Neuronal stem cell (in vitro differentiated cells): ENCODE measurements around the gene ACP7.

ENCODE experiments used
- DNase-seq: peaks from one replicate; pipeline ENCODE4 v3.0.0-alpha.2; 2013; ENCODE audit warnings: low spot score
- H2AFZ ChIP-seq: one replicate; pipeline ENCODE4 v1.6.1; 2013; ENCODE audit warnings: mild to moderate bottlenecking, low read length, inconsistent platforms
- H2AK5ac ChIP-seq: 2 replicates; pipeline ENCODE4 v1.6.1; 2013; ENCODE audit warnings: low read depth, mild to moderate bottlenecking, inconsistent platforms, low read length, moderate library complexity, mixed read lengths
- H2BK120ac ChIP-seq: 2 replicates; pipeline ENCODE4 v1.6.1; 2013; ENCODE audit warnings: low read depth, mild to moderate bottlenecking, inconsistent platforms, low read length, moderate library complexity, mixed read lengths
- H2BK12ac ChIP-seq: one replicate; pipeline ENCODE4 v1.6.1; 2013; ENCODE audit warnings: low read length, inconsistent platforms
- H2BK15ac ChIP-seq: 2 replicates; pipeline ENCODE4 v1.6.1; 2013; ENCODE audit warnings: mild to moderate bottlenecking, low read length, inconsistent platforms, mixed read lengths
- H2BK5ac ChIP-seq: one replicate; pipeline ENCODE4 v1.6.1; 2013; ENCODE audit warnings: inconsistent platforms, mild to moderate bottlenecking, low read length, moderate library complexity
- H3K14ac ChIP-seq: one replicate; pipeline ENCODE4 v1.6.1; 2013; ENCODE audit warnings: low read length, inconsistent platforms
- H3K18ac ChIP-seq: 2 replicates; pipeline ENCODE4 v1.6.1; 2013; ENCODE audit warnings: low read length, inconsistent platforms
- H3K23ac ChIP-seq: 2 replicates; pipeline ENCODE4 v1.6.1; 2013; ENCODE audit warnings: low read depth, mild to moderate bottlenecking, mixed read lengths, low read length, inconsistent platforms; ENCODE audit not compliant: poor library complexity
- H3K27ac ChIP-seq: replicated peaks from 3 replicates; pipeline ENCODE4 v1.5.1; 2013; ENCODE audit warnings: low read length, inconsistent platforms
- H3K27me3 ChIP-seq, 3 experiments: 2 replicates each; pipeline ENCODE4 v1.6.1; 2013; ENCODE audit warnings: low read length in 3 of 3, mild to moderate bottlenecking in 2 of 3, inconsistent platforms in 1 of 3, low read depth in 1 of 3, mixed read lengths in 1 of 3, moderate library complexity in 1 of 3; ENCODE audit not compliant: control insufficient read depth in 3 of 3, insufficient read depth in 3 of 3
- H3K36me3 ChIP-seq, 2 donors: replicated peaks in 1 of 2; 2 replicates each; pipeline ENCODE4 v1.6.1; 2013; ENCODE audit warnings: low read length in 2 of 2; ENCODE audit not compliant: control insufficient read depth in 2 of 2, insufficient read depth in 2 of 2
- H3K4ac ChIP-seq: 2 replicates; pipeline ENCODE4 v1.6.1; 2013; ENCODE audit warnings: inconsistent platforms, mild to moderate bottlenecking, low read length, moderate library complexity
- H3K4me1 ChIP-seq, 2 donors: 1 replicate in 1 of 2; 2 replicates in 1 of 2; pipeline ENCODE4 v1.6.1; 2013; ENCODE audit warnings: low read length in 2 of 2, low read depth in 1 of 2; ENCODE audit not compliant: control insufficient read depth in 2 of 2, insufficient read depth in 1 of 2
- H3K4me2 ChIP-seq: one replicate; pipeline ENCODE4 v1.6.1; 2013; ENCODE audit warnings: mild to moderate bottlenecking, low read length, inconsistent platforms; ENCODE audit not compliant: insufficient read depth, poor library complexity, severe bottlenecking
- H3K4me3 ChIP-seq, 2 donors: 2 replicates each; pipeline ENCODE4 v1.5.1; 2013; ENCODE audit warnings: low read length in 2 of 2, mild to moderate bottlenecking in 2 of 2, inconsistent platforms in 1 of 2, moderate library complexity in 1 of 2
- H3K79me1 ChIP-seq: one replicate; pipeline ENCODE4 v1.6.1; 2013; ENCODE audit warnings: low read depth, mild to moderate bottlenecking, inconsistent platforms, low read length, moderate library complexity
- H3K9ac ChIP-seq: one replicate; pipeline ENCODE4 v1.6.1; 2013; ENCODE audit warnings: mild to moderate bottlenecking, low read depth, low read length, inconsistent platforms; ENCODE audit not compliant: poor library complexity
- H3K9me3 ChIP-seq, 2 donors: replicated peaks in 1 of 2; 2 replicates each; pipeline versions ENCODE3 to v1.6.1; 2013; ENCODE audit warnings: low read length in 2 of 2, mild to moderate bottlenecking in 2 of 2, inconsistent platforms in 1 of 2, low read depth in 1 of 2, mixed read lengths in 1 of 2, moderate library complexity in 1 of 2; ENCODE audit not compliant: control insufficient read depth in 2 of 2, insufficient read depth in 1 of 2
- H4K8ac ChIP-seq: one replicate; pipeline ENCODE4 v1.6.1; 2013; ENCODE audit warnings: low read depth, mild to moderate bottlenecking, inconsistent platforms, low read length, moderate library complexity
- H4K91ac ChIP-seq: one replicate; pipeline ENCODE4 v1.6.1; 2013; ENCODE audit warnings: low read length, low read depth, mild to moderate bottlenecking, inconsistent platforms; ENCODE audit not compliant: poor library complexity
- WGBS, 2 donors: extraction: QIAGEN DNeasy Blood & Tissue Kit; methylation state at CpG; one replicate each; pipeline ENCODE4 v1.1.7; 2013; ENCODE audit warnings: missing lambda C conversion rate in 2 of 2, mixed read lengths in 1 of 2; ENCODE audit not compliant: insufficient read length in 2 of 2, insufficient replicate concordance in 1 of 2; ENCODE audit errors: extremely low coverage in 2 of 2; 5-methylcytosine and 5-hydroxymethylcytosine counted together

The ACP7 gene

GRCh38 chr19:39154629-39155100 is 70.5 kb downstream of the ACP7 start:
- H4K8ac ChIP-seq: no peak overlapping the region
- no peak overlapping the region for H2BK120ac ChIP-seq
- no peak overlapping the region for H2BK15ac ChIP-seq
- H2AK5ac ChIP-seq: peak overlapping the region; percentile 60
- no peak overlapping the region for H2AFZ ChIP-seq
- H3K9me3 ChIP-seq: peaks cover 0 to 3% of the 10 kb centered on the region in 2 donors
- H3K23ac ChIP-seq: no peak overlapping the region
- peak overlapping the region; percentile 28 for H2BK5ac ChIP-seq
- peaks cover 0 to 5% of the 10 kb centered on the region in 2 donors for H3K36me3 ChIP-seq
- no peak overlapping the region for H3K18ac ChIP-seq
- no peak overlapping the region for H3K27ac ChIP-seq
- peaks cover 0 to 2% (median 0%) of the 10 kb centered on the region in 3 experiments for H3K27me3 ChIP-seq
- H3K79me1 ChIP-seq: peaks cover 25% of the 10 kb centered on the region
- H3K14ac ChIP-seq: no peak overlapping the region
- DNase-seq: no peak
- H3K9ac ChIP-seq: no peak overlapping the region
- H3K4me2 ChIP-seq: no peak overlapping the region
- WGBS, 2 donors: no CpG with 5 or more reads among the region's 11 CpGs
- no peak overlapping the region for H3K4me3 ChIP-seq
- H4K91ac ChIP-seq: no peak overlapping the region
- H2BK12ac ChIP-seq: no peak overlapping the region
- H3K4ac ChIP-seq: no peak overlapping the region
- H3K4me1 ChIP-seq: peaks cover 0 to 29% of the 10 kb centered on the region in 2 donors

- peak overlapping the region; percentile 60 for H2AK5ac ChIP-seq
- no peak overlapping the region for H2BK120ac ChIP-seq
- no peak overlapping the region for H2AFZ ChIP-seq
- H3K9me3 ChIP-seq: peaks cover 0 to 3% of the 10 kb centered on the region in 2 donors
- WGBS, 2 donors: no CpG with 5 or more reads among the region's 11 CpGs
- peaks cover 0 to 28% of the 10 kb centered on the region in 2 donors for H3K4me1 ChIP-seq
- no peak overlapping the region for H4K8ac ChIP-seq
- no peak overlapping the region for H4K91ac ChIP-seq
- no peak overlapping the region for H3K4me2 ChIP-seq
- peaks cover 0 to 2% (median 0%) of the 10 kb centered on the region in 3 experiments for H3K27me3 ChIP-seq
- peak overlapping the region; percentile 28 for H2BK5ac ChIP-seq
- H3K4ac ChIP-seq: no peak overlapping the region
- DNase-seq: no peak
- no peak overlapping the region for H3K9ac ChIP-seq
- no peak overlapping the region for H3K14ac ChIP-seq
- peaks cover 0 to 5% of the 10 kb centered on the region in 2 donors for H3K36me3 ChIP-seq
- H3K79me1 ChIP-seq: peaks cover 25% of the 10 kb centered on the region
- H2BK12ac ChIP-seq: no peak overlapping the region
- H3K23ac ChIP-seq: peak overlapping the region; percentile 46
- peak overlapping the region; percentile 31 for H3K27ac ChIP-seq
- H3K18ac ChIP-seq: peak overlapping the region; percentile 32
- no peak overlapping the region for H3K4me3 ChIP-seq
- no peak overlapping the region for H2BK15ac ChIP-seq
Measured at GRCh38 chr19:39155114-39155700, 71.0 kb downstream of the ACP7 start.

GRCh38 chr19:39155741-39156140 is 71.6 kb downstream of the ACP7 start:
- Histone ChIP-seq H3K9me3 (peaks cover 0 to 3% of the 10 kb centered on the region in 2 donors), H3K23ac (no peak overlapping the region), H4K91ac (no peak overlapping the region), H2BK15ac (no peak overlapping the region), H2AK5ac (peak overlapping the region; percentile 86), H3K14ac (no peak overlapping the region), H4K8ac (no peak overlapping the region), H3K4me3 (no peak overlapping the region), H3K4me2 (no peak overlapping the region), H3K36me3 (peaks cover 0 to 5% of the 10 kb centered on the region in 2 donors), H3K27ac (no peak overlapping the region), H3K4ac (no peak overlapping the region), H2BK5ac (peak overlapping the region; percentile 46), H2BK12ac (no peak overlapping the region), H2AFZ (no peak overlapping the region), H3K18ac (peak overlapping the region; percentile 19), H3K27me3 (peaks cover 0 to 2% (median 0%) of the 10 kb centered on the region in 3 experiments), H3K9ac (peak overlapping the region; percentile 15), H3K4me1 (peaks cover 0 to 25% of the 10 kb centered on the region in 2 donors), H3K79me1 (peaks cover 25% of the 10 kb centered on the region), H2BK120ac (no peak overlapping the region)
- WGBS, 2 donors: no CpG with 5 or more reads among the region's 15 CpGs
- DNase-seq: no peak

GRCh38 chr19:39156326-39157230 is 72.4 kb downstream of the ACP7 start:
- H3K4me3 ChIP-seq: peak overlapping the region in 1 of 2 donors; percentile 30
- peaks cover 28% of the 10 kb centered on the region for H3K79me1 ChIP-seq
- H3K36me3 ChIP-seq: peaks cover 0 to 5% of the 10 kb centered on the region in 2 donors
- peak overlapping the region; percentile 91 for H2AK5ac ChIP-seq
- no peak overlapping the region for H2BK12ac ChIP-seq
- no peak overlapping the region for H2AFZ ChIP-seq
- peak overlapping the region; percentile 77 for H3K18ac ChIP-seq
- peak overlapping the region; percentile 67 for H3K23ac ChIP-seq
- H3K4me2 ChIP-seq: no peak overlapping the region
- H2BK15ac ChIP-seq: no peak overlapping the region
- H3K4ac ChIP-seq: peak overlapping the region; percentile 56
- no peak overlapping the region for H4K8ac ChIP-seq
- peaks cover 0 to 3% of the 10 kb centered on the region in 2 donors for H3K9me3 ChIP-seq
- no peak overlapping the region for H4K91ac ChIP-seq
- WGBS, 2 donors: no CpG with 5 or more reads among the region's 24 CpGs
- peak overlapping the region; percentile 49 for H3K14ac ChIP-seq
- H2BK120ac ChIP-seq: no peak overlapping the region
- no peak for DNase-seq
- H2BK5ac ChIP-seq: peak overlapping the region; percentile 83
- H3K27me3 ChIP-seq: peaks cover 0 to 2% (median 0%) of the 10 kb centered on the region in 3 experiments
- H3K27ac ChIP-seq: no peak overlapping the region
- H3K9ac ChIP-seq: no peak overlapping the region
- H3K4me1 ChIP-seq: peaks cover 0 to 24% of the 10 kb centered on the region in 2 donors
